K562 (cell line): ENCODE results near the gene MEF2D. TPM values are rescaled to one million over a fixed set of nuclear protein-coding genes. Genes with fewer than 3 reads are reported as not detected.

Experiments used
- ASH1L ChIP-seq: fragments of 450-650 bp; IDR thresholded peaks from 2 replicates; pipeline ENCODE4 v1.6.1; 2018; ENCODE audit warnings: borderline replicate concordance, mild to moderate bottlenecking, low read depth; ENCODE audit not compliant: partially characterized antibody
- ATF1 ChIP-seq, 2 experiments: fragments of 450-650 bp in 1 of 2; IDR thresholded peaks; 2 replicates each; pipeline ENCODE4 v1.6.1; 2016; ENCODE audit warnings: missing compliant biosample characterization in 1 of 2, missing genetic modification characterization in 1 of 2
- ATF4 ChIP-seq: fragments of 450-650 bp; formaldehyde crosslinking; IDR thresholded peaks from 2 replicates; pipeline ENCODE4 v1.4.0; 2022; ENCODE audit warnings: mild to moderate bottlenecking, moderate library complexity
- BCOR ChIP-seq: fragments of 450-650 bp; IDR thresholded peaks from 2 replicates; pipeline ENCODE4 v1.6.1; 2016
- CAMTA2 ChIP-seq: fragments of 250-450 bp; sonication (Bioruptor Pico); conservative IDR thresholded peaks from 2 replicates; pipeline ENCODE4 v1.5.1; 2022
- HMGN3 ChIP-seq: IDR thresholded peaks from 2 replicates; pipeline ENCODE4 v1.6.1; 2011; ENCODE audit warnings: borderline replicate concordance, low read depth, mild to moderate bottlenecking, mixed read lengths, low read length; ENCODE audit not compliant: insufficient read length; ENCODE audit errors: extremely low read depth
- PHF20 ChIP-seq: fragments of 450-650 bp; IDR thresholded peaks from 2 replicates; pipeline ENCODE4 v1.6.1; 2018; ENCODE audit not compliant: partially characterized antibody
- RCOR1 ChIP-seq, 2 experiments: IDR thresholded peaks; 2 replicates each; pipeline ENCODE4 v1.6.1; 2012; ENCODE audit warnings: low read depth in 2 of 2, low read length in 2 of 2, borderline replicate concordance in 1 of 2, improper control_type of control experiment in 1 of 2
- SIRT6 ChIP-seq: IDR thresholded peaks from one replicate; pipeline ENCODE4 v1.6.1; 2012; ENCODE audit warnings: low read depth, mild to moderate bottlenecking, control low read depth, inconsistent platforms, low read length, moderate library complexity
- SREBF1 ChIP-seq: fragments of 150-350 bp; IDR thresholded peaks from 2 replicates; pipeline ENCODE4 v1.6.1; 2014; ENCODE audit warnings: antibody characterized with exemption, low read depth, low read length, borderline replicate concordance
- ZBTB33 ChIP-seq: sonication (generic); formaldehyde crosslinking; IDR thresholded peaks from 2 replicates; pipeline ENCODE4 v1.8.1; 2023; ENCODE audit warnings: mild to moderate bottlenecking, missing genetic modification reagents
- polyA plus RNA-seq, 8 experiments: library from polyadenylated mRNA; depleted of rRNA in 4 of 8; stranded (reverse) in 5 of 8; unstranded in 3 of 8; fragments of >200 nt; fragmentation: Nextera tagmentation in 2 of 8; fragmentation: Illumina TruSeq in 1 of 8; extraction: Ambion mirVana in 2 of 8; extraction: Trizol in 1 of 8; gene quantifications; 2 replicates each; pipeline versions ENCODE4 v1.2.1 to v1.2.3, GENCODE V29; 2011 to 2014; ENCODE audit warnings: inconsistent platforms in 1 of 8, missing spikeins in 1 of 8
- total RNA-seq, 7 experiments: library from RNA; depleted of rRNA in 6 of 7; stranded (reverse); fragments of >200 nt in 6 of 7; fragmentation: Illumina TruSeq in 2 of 7; extraction: Trizol in 2 of 7; gene quantifications; 2 replicates each; pipeline versions ENCODE4 v1.2.1 to v1.2.3, GENCODE V29; 2011 to 2021; ENCODE audit warnings: low replicate concordance in 1 of 7
- TF ChIP-seq, protein P1 (sequence below): fragments of 200-600 bp; sonication (generic); IDR thresholded peaks from one replicate; pipeline ENCODE4 v1.6.1; 2012; ENCODE audit warnings: mild to moderate bottlenecking, low read depth, low read length, inconsistent platforms

The MEF2D gene
- total and polyA plus RNA-seq, 9 of the 15 experiments (the other 6 are each of a cell fraction or from before 2014, with no cell fraction given), result 0.10 to 19.5 (median 2.6) TPM

- TF ChIP-seq ZBTB33, result peak; percentile 30; the same call in 1 of the 2 replicates
- TF ChIP-seq ASH1L, result peak; percentile 43
- TF ChIP-seq RCOR1 (IDR thresholded peaks at IDR 0.05; ENCODE audit: borderline replicate concordance in 1 of 2, low read depth in 2 of 2, low read length in 2 of 2), result peak in 1 of 2 experiments; percentile 56; a peak in 2 of 4 replicates
- TF ChIP-seq HMGN3, result peak; percentile 63
- peak; percentile 58 for TF ChIP-seq PHF20
- TF ChIP-seq ATF4 (CRISPR knock-in tag), result no peak; the same call in 1 of the 2 replicates
- TF ChIP-seq SREBF1, result no peak
- TF ChIP-seq CAMTA2 (CRISPR knock-in tag), result no peak
- peak; percentile 95 for TF ChIP-seq BCOR
- TF ChIP-seq, protein P1, sequence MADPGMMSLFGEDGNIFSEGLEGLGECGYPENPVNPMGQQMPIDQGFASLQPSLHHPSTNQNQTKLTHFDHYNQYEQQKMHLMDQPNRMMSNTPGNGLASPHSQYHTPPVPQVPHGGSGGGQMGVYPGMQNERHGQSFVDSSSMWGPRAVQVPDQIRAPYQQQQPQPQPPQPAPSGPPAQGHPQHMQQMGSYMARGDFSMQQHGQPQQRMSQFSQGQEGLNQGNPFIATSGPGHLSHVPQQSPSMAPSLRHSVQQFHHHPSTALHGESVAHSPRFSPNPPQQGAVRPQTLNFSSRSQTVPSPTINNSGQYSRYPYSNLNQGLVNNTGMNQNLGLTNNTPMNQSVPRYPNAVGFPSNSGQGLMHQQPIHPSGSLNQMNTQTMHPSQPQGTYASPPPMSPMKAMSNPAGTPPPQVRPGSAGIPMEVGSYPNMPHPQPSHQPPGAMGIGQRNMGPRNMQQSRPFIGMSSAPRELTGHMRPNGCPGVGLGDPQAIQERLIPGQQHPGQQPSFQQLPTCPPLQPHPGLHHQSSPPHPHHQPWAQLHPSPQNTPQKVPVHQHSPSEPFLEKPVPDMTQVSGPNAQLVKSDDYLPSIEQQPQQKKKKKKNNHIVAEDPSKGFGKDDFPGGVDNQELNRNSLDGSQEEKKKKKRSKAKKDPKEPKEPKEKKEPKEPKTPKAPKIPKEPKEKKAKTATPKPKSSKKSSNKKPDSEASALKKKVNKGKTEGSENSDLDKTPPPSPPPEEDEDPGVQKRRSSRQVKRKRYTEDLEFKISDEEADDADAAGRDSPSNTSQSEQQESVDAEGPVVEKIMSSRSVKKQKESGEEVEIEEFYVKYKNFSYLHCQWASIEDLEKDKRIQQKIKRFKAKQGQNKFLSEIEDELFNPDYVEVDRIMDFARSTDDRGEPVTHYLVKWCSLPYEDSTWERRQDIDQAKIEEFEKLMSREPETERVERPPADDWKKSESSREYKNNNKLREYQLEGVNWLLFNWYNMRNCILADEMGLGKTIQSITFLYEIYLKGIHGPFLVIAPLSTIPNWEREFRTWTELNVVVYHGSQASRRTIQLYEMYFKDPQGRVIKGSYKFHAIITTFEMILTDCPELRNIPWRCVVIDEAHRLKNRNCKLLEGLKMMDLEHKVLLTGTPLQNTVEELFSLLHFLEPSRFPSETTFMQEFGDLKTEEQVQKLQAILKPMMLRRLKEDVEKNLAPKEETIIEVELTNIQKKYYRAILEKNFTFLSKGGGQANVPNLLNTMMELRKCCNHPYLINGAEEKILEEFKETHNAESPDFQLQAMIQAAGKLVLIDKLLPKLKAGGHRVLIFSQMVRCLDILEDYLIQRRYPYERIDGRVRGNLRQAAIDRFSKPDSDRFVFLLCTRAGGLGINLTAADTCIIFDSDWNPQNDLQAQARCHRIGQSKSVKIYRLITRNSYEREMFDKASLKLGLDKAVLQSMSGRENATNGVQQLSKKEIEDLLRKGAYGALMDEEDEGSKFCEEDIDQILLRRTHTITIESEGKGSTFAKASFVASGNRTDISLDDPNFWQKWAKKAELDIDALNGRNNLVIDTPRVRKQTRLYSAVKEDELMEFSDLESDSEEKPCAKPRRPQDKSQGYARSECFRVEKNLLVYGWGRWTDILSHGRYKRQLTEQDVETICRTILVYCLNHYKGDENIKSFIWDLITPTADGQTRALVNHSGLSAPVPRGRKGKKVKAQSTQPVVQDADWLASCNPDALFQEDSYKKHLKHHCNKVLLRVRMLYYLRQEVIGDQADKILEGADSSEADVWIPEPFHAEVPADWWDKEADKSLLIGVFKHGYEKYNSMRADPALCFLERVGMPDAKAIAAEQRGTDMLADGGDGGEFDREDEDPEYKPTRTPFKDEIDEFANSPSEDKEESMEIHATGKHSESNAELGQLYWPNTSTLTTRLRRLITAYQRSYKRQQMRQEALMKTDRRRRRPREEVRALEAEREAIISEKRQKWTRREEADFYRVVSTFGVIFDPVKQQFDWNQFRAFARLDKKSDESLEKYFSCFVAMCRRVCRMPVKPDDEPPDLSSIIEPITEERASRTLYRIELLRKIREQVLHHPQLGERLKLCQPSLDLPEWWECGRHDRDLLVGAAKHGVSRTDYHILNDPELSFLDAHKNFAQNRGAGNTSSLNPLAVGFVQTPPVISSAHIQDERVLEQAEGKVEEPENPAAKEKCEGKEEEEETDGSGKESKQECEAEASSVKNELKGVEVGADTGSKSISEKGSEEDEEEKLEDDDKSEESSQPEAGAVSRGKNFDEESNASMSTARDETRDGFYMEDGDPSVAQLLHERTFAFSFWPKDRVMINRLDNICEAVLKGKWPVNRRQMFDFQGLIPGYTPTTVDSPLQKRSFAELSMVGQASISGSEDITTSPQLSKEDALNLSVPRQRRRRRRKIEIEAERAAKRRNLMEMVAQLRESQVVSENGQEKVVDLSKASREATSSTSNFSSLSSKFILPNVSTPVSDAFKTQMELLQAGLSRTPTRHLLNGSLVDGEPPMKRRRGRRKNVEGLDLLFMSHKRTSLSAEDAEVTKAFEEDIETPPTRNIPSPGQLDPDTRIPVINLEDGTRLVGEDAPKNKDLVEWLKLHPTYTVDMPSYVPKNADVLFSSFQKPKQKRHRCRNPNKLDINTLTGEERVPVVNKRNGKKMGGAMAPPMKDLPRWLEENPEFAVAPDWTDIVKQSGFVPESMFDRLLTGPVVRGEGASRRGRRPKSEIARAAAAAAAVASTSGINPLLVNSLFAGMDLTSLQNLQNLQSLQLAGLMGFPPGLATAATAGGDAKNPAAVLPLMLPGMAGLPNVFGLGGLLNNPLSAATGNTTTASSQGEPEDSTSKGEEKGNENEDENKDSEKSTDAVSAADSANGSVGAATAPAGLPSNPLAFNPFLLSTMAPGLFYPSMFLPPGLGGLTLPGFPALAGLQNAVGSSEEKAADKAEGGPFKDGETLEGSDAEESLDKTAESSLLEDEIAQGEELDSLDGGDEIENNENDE, result no peak
- peak; percentile 89 for TF ChIP-seq ATF1 (CRISPR knock-in tag; IDR thresholded peaks at IDR 0.05)
- peak; percentile 99 for TF ChIP-seq ATF1 (tag; IDR thresholded peaks at IDR 0.05)
- TF ChIP-seq SIRT6, result no peak
Observed at GRCh38 chr1:156504821-156505678, 4.5 kb upstream of the MEF2D start (continued).
